Astrocyte of the hippocampus (primary cell): ENCODE results near the gene METTL9.
"Not testable (repeated sequence)": the region's sequence is repeated elsewhere in the genome, so short reads cannot be mapped to it uniquely, and the experiment has no call there.

ENCODE experiments used
- DNase-seq: peaks from one replicate; pipeline ENCODE4 v3.0.0; 2011; ENCODE audit warnings: low read depth, low spot score

METTL9 gene

DNA sequence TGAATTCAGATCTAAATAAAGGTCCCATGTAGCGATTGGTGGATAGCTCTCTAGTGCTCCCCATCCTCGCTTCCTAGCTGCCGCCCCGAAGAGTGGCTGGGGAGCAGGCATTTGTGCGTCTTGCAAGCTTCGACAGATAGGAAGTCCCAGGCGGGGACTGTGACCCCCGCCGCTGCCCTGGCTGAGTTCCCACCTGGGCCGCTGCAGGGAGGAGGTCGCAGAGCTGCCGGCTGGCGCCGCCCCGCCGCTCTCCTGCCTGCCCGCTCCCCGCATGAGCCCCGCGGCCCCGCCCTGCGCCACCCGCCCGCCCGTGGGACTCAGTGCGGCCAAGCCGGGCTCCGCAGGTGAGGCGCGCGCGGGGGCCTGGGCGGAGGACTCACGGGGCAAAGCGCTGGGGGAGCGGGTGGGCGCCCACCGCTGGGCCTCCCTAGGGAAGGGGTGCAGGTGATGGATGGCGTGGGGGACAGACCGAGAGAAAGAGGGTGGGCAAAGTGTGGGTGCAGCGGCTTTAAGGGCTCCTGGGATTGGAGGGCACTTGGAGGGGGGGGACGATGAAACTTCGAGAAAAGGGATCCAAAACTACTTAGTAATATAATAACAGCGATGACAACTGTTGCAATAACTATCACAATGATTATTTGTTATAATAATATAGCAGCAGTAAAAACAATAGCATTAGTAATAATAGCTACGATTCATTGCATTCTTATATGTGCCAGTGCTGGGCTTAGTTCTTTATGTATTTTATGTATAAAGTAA lies 64.7 kb downstream of the METTL9 start, which contains the start of gene OTOA:
Gene OTOA, plus strand, starts transcription at position 80 of the 759 bp plus-strand sequence. CDS start 14,547 bp downstream, outside the sequence.
- DNase-seq = peak; percentile 23

DNA sequence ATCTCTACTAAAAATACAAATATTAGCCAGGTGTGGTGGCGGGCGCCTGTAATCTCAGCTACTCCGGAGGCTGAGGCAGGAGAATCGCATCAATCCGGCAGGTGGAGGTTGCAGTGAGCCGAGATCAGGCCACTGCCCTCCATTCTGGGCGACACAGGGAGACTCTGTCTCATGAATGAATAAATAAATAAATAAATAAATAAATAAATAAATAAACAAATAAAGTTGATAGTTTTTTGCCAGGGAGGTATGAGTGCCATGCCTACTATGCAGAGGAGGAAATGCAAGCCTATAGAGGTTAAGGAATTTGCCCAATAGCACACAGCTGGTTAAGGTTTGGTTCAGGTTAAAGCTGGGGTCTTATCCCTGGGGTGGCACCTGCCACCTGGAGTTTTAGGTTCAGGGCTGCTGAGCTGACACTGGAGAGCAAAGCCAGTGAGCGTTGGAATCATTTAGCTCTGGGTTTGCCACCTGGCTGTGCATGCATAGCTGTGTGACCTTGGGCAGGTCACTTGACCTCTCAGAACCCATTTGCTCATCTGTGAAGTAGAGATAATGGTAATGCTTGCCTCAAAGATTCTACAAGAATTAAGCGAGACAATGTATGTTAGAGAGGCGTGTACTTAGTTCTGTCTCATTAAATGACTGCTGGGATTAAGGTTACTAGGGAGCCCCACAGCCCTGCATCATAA lies 65.6 kb downstream of the METTL9 start:
- DNase-seq = no peak

DNA sequence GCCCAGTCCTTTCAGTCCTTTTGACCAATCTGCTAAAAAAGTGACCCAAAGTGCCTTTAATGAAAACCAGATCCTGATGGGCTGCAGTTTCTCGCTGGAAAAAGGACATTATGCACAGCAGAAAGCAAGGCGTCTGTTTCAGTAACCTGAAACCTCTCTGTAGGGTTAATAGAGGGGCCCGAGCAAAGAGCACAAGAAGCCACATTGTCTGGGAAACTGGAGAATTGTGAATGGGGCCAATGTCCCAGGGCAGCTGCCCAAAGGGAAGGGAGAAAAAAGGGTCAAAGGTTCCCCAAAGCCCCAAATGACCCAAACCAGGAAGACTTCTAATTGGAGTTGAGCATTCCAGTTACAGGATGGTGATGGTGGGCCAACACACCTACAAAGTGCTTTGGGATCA lies 67.4 kb downstream of the METTL9 start:
- DNase-seq = no peak

DNA sequence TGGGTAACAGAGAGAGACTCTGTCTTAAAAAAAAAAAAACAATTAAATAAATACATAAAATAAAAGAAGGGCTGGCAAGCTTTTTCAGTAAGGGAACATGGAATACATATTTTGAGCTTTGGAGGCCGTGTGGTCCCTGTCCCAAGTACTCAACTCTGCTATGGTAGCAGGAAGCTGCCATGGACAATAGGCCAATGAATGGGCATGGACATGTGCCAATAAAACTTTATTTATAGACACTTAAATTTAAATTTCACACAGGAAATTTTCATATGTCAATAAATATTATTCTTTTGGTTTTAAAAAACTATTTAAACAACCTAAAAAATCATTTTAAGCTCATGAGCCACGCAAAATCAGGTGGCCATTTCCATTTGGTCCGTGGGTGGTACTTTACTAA lies 68.2 kb downstream of the METTL9 start:
- no peak for DNase-seq

DNA sequence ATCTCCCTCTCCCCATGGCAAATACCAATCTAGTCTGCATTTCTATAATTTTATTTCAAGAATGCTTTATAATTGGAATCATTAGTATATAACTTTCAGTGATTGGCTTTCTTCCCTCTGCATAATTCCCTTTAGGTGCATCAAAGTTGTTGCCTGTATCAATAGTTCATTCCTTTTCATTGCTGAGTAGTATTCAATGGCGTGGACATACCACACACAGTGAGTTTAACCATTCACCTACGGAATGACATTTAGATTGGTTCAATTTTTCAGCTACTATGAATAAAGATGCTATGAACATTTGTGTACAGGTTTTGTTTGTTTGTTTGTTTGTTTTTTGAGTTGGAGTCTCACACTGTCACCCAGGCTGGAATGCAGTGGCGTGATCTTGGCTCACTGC lies 74.1 kb downstream of the METTL9 start:
- no peak for DNase-seq

DNA sequence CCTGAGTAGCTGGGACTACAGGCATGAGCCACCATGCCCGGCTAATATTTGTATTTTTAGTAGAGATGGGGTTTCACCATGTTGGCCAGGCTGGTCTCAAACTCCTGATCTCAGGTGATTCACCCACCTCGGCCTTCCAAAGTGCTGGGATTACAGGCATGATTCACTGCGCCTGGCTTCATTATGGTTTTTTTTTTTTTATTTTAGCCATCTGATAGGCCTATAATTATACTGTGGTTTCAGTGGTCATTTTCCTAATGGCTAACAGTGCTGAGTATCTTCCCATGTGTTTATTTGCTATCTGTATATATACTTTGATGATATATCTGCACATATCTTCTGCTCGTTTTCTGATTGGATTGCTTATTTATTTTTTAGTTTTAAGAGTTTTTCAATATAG lies 75.1 kb downstream of the METTL9 start:
- not testable (repeated sequence) for DNase-seq

DNA sequence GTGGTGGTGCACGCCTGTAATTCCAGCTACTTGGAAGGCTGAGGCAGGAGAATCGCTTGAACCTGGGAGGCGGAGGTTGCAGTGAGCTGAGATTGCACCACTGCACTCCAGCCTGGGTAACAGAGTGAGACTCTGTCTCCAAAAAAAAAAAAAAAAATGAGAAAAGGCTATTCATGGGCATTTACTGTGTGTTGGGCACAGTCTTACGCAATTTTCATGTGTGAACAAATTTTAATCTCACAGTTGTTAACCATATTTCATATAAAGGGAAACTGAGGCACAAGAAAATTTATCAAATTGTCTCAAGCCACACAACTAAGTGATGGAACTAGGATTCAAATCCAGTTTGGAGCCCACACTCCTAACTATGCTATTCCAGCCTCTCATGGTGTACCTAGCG lies 81.3 kb downstream of the METTL9 start:
- DNase-seq = not testable (repeated sequence)

DNA sequence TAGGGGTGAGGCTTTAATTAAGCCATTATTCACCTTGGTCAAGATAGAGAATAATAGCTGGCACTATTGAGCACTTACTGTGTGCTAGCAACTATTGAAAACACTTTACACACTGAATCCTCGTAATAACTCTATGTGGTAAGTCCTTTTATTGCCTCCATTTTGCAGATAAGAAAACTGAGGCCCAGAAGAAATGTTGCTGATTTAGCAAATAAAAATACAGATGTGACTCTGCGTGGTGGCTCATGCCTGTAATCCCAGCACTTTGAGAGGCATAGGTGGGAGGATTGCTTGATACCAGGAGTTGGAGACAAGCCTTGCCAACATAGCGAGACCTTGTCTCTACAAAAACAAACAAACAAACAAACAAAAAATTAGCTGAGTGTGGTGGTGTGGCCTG lies 83.8 kb downstream of the METTL9 start:
- DNase-seq = no peak

DNA sequence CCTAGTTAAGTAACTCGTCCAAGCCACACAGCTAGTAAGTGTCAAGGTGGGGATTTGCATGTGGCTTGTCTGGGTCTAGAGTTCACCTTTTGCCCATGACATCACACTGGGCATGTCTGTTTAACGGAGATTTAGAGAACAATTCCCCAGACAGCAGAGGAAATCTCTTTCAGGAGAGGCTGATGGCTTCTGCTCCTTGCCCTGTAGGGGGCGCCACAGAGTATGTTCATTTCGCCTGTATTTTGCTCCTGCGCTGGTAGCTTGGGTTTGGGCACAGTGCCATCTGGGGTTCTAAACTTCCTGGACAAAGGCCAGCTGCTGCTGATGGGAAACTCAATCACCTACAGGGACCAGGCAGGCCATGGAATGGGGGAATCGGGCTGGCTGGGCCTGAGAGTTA lies 84.8 kb downstream of the METTL9 start:
- no peak for DNase-seq

DNA sequence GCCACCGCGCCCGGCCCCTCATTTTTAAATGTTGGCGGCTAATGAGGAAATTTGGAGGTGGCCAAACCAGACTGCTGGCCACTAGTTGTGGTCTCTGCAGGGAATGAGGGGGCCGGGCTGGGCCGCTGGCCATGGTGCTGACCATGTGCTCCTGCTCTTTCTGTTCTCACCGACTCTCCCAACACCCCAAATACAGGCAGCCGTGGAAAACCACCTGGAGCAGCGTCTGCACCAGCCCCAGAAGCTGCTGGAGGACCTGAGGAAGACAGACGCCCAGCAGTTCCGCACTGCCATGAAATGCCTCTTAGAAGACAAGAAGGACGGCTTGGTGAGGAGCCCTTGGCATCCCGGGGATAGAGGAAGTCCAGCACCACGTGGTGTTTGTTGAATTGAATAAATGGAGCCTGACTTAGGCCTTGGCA lies 85.7 kb downstream of the METTL9 start:
- DNase-seq = peak; percentile 31

DNA sequence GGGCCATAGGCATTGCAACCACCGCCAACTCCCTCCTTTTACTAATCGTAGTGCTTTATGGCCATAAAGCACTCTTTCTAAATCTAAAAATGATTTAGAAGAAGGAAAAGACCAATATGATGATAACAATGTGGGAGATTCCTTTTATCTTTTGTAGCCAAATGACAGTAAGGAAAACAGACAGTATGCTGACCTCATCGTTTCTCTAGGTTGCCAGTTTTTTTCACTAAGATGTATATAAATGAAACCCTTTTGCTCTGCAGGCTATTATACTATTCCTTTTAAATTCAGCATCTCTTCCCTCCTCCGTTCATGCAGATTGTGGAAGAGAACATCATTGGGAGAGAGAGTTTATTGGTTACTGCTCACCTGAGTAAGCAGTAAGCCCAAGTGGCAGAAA lies 89.7 kb downstream of the METTL9 start:
- no peak for DNase-seq

DNA sequence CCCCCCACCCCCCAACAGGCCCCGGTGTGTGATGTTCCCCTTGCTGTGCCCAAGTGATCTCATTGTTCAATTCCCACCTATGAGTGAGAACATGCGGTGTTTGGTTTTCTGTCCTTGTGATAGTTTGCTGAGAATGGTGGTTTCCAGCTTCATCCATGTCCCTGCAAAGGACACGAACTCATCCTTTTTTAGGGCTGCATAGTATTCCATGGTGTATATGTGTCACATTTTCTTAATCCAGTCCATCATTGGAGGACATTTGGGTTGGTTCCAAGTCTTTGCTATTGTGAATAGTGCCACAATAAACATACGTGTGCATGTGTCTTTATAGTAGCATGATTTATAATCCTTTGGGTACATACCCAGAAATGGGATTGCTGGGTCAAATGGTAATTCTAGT lies 91.6 kb downstream of the METTL9 start:
- DNase-seq = not testable (repeated sequence)

DNA sequence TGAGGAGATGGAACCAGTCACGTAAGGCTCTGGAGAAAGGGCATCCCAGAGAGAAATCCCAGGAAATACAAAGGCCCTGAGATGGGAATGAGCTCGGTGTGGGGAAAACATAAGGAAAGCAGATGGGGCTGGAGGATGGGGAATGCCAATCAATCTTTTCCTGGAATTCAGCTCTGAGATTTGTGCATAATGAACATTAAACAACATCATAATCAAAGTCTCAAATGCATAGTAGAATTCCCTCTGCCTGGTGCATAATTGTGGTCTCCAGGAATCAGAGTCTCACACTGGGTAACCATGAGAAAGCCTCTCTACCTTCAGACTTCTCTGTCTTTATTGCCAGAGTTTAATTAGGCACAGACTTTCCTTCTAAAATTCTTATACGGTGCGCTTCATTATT lies 95.2 kb downstream of the METTL9 start:
- DNase-seq = no peak

DNA sequence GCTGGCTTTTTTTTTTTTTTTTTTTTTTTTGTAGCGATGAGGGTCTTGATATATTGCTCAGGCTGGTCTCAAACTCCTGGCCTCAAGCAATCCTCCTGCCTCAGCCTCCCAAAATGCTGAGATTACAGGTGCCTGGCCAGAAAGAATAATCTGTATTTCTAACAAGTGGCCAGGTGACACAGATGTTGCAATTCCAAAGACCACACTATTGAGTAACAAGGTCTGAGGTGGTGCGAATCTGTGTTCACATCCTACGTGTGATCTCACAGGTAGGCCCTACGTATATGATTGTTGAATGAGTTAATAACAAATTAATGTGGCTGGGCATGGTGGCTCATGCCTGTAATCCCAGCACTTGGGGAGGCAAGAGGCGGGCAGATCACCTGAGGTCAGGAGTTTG lies 97.7 kb downstream of the METTL9 start:
- no peak for DNase-seq

DNA sequence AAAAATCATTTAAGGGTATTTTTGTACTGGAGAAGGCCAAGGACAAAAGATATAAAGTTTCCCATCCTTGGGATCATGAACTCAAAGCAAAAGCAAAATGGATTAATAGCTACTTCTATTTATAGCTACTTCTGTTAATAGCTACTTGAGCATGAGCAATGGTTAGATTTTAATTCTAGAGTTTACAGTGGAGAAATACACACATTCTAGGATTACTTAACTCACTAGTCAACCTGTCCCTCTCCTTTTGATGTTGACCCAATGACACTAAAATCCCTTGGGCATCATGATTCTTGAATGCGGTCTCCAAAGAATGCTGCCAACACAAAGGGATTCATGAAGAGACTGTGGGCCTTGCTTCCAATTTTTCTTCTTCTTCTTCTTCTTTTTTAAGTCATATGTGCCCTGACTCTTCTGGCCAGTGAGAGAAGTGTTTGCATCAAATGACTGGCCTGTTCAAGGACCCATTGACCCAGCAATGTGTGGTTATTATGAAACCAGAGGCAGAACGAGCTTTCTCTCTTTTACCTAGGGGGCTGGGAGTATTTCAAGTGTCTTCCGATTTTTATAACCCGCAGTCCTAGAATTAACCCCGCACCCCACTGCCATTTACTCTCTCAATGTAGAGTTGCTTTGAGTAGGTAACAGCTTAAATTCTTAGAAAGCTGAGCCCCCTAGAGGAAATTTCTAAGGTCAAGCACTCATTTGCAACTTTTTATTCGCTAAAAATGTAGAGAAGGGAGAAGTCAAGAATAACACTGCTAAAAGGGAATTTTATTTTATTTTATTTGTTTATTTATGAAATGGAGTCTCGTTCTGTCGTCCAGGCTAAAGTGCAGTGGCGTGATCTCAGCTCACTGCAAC lies 99.0 kb downstream of the METTL9 start:
- DNase-seq = no peak

DNA sequence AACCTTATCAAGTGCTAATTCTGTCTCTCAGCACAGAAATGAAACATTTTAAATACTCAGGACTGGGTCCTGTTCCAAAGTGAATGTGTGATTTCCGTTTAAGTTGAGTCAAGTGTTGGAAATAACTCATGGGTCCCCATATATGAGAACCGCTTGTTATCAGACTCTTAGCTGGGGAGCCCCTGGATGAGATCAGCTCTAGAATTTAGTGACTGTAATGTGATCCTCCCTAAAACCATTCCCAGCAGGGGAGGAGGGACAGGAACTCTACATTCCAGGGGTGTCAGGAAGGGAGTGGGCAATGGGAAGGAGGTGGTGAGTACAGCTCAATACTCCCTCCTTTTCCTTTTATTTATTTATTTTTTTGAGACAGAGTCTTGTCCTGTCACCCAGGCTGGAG lies 101.9 kb downstream of the METTL9 start:
- no peak for DNase-seq

DNA sequence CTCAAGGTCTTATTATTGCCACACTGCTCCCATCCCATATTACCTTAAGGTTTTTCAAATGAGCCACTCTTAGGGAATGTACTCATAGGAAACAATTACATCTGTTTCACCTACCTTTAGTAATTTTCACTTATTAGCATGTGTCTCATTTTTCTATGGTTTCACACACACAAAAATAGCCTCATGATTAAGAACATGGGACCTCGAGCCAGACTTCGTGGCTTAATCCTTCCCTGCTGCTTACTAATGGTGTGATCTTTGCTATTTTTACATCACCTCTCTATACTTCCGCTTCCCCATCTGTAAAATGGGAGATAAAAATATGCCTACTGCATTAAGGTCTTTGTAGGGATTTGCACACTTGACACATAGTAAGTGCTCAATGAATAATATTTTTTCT lies 102.9 kb downstream of the METTL9 start:
- no peak for DNase-seq

DNA sequence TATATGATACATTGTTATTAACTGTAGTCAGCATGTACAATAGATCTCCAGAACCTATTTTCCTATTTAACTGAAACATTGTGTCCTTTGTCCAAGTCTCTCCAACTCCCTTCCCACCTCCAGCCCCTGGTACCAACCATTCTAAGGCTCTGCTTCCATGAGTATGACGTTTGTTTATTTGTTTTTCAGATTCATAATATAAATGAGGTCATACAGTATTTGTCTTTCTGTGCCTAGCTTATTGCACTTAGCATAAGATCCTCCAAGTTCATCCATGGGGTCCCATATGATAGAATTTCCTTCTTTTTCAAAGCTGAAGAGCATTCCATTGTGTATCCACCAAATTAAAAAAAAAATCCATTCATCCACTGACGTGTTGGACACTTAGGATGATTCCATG lies 103.8 kb downstream of the METTL9 start:
- no peak for DNase-seq

DNA sequence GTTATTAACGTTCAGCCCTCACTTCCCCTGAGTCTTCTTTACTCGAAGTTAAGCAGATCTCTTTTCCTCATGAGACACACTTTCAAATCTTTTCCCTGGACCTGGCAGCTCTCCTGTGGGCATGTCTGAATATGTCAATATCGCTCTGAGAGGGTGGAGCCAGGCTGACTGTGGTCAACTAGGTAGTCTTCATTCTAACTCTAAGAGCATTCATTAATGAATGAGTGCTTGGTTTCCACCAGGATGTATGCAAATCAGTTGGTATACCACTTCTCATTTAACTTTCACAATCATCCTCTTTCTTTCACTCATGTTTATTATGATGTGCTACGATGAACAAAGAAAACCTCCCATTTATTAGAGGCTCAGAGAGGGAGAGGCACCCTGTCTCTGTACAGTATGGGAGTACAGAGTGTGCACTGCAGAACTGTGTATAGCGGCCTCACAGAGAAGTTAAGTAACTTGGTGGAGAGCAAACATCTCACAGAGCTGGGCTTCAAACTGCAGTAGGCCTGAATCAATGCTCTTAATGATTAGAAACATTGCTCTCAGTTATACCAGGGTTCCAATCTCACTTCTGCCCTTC lies 104.3 kb downstream of the METTL9 start:
- DNase-seq = no peak

DNA sequence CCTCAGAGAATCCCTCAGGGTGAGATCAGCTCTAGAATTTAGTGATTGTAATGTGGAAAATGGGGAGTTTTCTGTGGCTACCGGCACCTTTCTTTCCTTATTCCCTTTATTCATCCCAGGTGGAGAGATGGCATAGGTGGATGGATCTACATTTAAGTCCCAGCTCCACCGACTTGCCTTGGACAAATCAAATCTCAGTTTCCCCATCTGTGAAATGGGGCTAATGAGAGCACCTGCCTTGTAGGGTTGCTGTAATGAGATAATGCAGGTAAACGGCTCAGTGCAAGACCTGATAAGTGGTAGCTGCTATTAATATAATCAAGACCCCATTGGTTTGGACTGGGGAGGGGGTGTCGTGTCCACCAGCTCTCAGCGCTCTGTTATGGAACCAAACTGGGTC lies 104.9 kb downstream of the METTL9 start:
- DNase-seq = no peak

DNA sequence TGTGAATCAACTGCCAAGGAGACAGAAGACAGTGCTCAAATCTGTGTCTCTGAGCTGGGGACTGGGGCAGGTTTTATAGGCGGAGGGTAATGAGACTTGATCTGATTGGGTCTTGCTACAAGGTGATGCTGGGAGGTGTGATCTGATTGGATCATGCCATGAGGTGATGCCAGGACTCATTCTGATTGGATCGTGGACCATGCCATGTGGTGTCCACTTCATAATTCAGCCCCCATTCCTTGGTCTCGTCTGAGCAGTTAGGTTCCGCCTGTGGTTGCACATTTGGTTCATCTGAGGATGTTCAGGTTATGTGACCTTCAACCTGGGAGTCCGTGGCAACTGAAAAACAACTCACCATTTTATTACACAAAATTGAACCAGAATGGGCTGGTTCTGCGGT lies 105.4 kb downstream of the METTL9 start:
- DNase-seq = no peak
